Endothelial cell of umbilical vein (primary cell): ENCODE data around the gene CCSAP. TPM values are rescaled to one million over a fixed set of nuclear protein-coding genes. Genes with fewer than 3 reads are reported as not detected.

Source experiments
- BruUV-seq: library from RNA; stranded (reverse); fragments of 400-500 nt; replicated peaks from 2 replicates; lab custom pipeline; 2021; lab: Mats Ljungman, UMichigan
- CTCF ChIA-PET: fragments of 300-600, 350-600 bp; sonication (Branson Sonifier 250); formaldehyde crosslinking; loops from one replicate; lab custom pipeline; 2021; ENCODE audit warnings: antibody characterized with exemption, inconsistent platforms; lab: Charles Lee
- POLR2A ChIA-PET: fragments of 300-600, 350-600 bp; sonication (Branson Sonifier 250); formaldehyde crosslinking; loops from one replicate; lab custom pipeline; 2021; ENCODE audit warnings: antibody characterized with exemption, inconsistent platforms; lab: Charles Lee
- DNase-seq: peaks from one replicate; pipeline ENCODE4 v3.0.0-alpha.2; 2011; ENCODE audit warnings: low read depth, low spot score
- FAIRE-seq: peaks from 2 replicates; lab custom pipeline; 2011; peaks lifted over from hg19 to GRCh38; lab: Jason Lieb, UNC
- H2AFZ ChIP-seq: 2 replicates; pipeline ENCODE4 v1.6.0; 2012; ENCODE audit warnings: low read depth, low read length, control low read depth, inconsistent platforms
- H3K27ac ChIP-seq: 2 replicates; pipeline ENCODE4 v1.5.1; 2011; ENCODE audit warnings: low read depth, mild to moderate bottlenecking, control low read depth, low read length, moderate library complexity; ENCODE audit not compliant: insufficient read depth
- H3K27me3 ChIP-seq, 2 experiments: 2 replicates each; pipeline versions ENCODE4 v1.6.0 to v1.6.1; 2011; ENCODE audit warnings: low read length in 2 of 2, mixed read lengths in 1 of 2; ENCODE audit not compliant: control insufficient read depth in 2 of 2, insufficient read depth in 2 of 2
- H3K36me3 ChIP-seq, 2 experiments: 2 replicates in 1 of 2; 3 replicates in 1 of 2; pipeline ENCODE4 v1.5.1; 2011; ENCODE audit warnings: low read length in 2 of 2, mild to moderate bottlenecking in 1 of 2, moderate library complexity in 1 of 2; ENCODE audit not compliant: control insufficient read depth in 2 of 2, insufficient read depth in 2 of 2; ENCODE audit errors: extremely low read depth in 1 of 2
- H3K4me1 ChIP-seq: 3 replicates; pipeline ENCODE4 v1.5.1; 2011; ENCODE audit warnings: mild to moderate bottlenecking, low read length; ENCODE audit not compliant: control insufficient read depth, insufficient read depth; ENCODE audit errors: extremely low read depth
- H3K4me2 ChIP-seq: 2 replicates; pipeline ENCODE4 v1.6.1; 2011; ENCODE audit warnings: low read length, control low read depth, mixed read lengths; ENCODE audit not compliant: insufficient read depth
- H3K4me3 ChIP-seq, 3 experiments: fragments of 200-600 bp in 1 of 3; sonication (generic), shearing (Covaris generic) in 1 of 3; replicated peaks in 1 of 3; 2 replicates each; pipeline ENCODE4 v1.5.1; 2011 to 2016; ENCODE audit warnings: control low read depth in 3 of 3, low read length in 3 of 3, mild to moderate bottlenecking in 2 of 3, inconsistent platforms in 1 of 3, low read depth in 1 of 3, moderate library complexity in 1 of 3; ENCODE audit not compliant: insufficient read depth in 1 of 3
- H3K79me2 ChIP-seq: 2 replicates; pipeline ENCODE4 v1.6.0; 2012; ENCODE audit warnings: low read length, inconsistent platforms; ENCODE audit not compliant: control insufficient read depth, insufficient read depth
- H3K9ac ChIP-seq: replicated peaks from 2 replicates; pipeline ENCODE3; 2011; ENCODE audit warnings: low read length, control low read depth; ENCODE audit not compliant: insufficient read depth; ENCODE audit errors: extremely low read depth
- H3K9me1 ChIP-seq: replicated peaks from 3 replicates; pipeline ENCODE4 v1.6.0; 2011; ENCODE audit warnings: mild to moderate bottlenecking, low read length; ENCODE audit not compliant: control insufficient read depth, insufficient read depth; ENCODE audit errors: extremely low read depth
- H3K9me3 ChIP-seq: replicated peaks from 2 replicates; pipeline ENCODE4 v1.5.1; 2012; ENCODE audit warnings: low read length, inconsistent platforms; ENCODE audit not compliant: control insufficient read depth, insufficient read depth
- H4K20me1 ChIP-seq: replicated peaks from 2 replicates; pipeline ENCODE3; 2011; ENCODE audit warnings: mild to moderate bottlenecking, low read length; ENCODE audit not compliant: control insufficient read depth, insufficient read depth; ENCODE audit errors: extremely low read depth
- CTCF ChIP-seq, 2 donors: IDR thresholded peaks; 1 replicate in 1 of 2; 2 replicates in 1 of 2; pipeline ENCODE4 v1.5.1; 2011; ENCODE audit warnings: low read length in 2 of 2, mild to moderate bottlenecking in 2 of 2, moderate library complexity in 2 of 2, control low read depth in 1 of 2, inconsistent platforms in 1 of 2, low read depth in 1 of 2; ENCODE audit not compliant: insufficient read depth in 1 of 2; ENCODE audit errors: extremely low read depth in 1 of 2
- EZH2 ChIP-seq: IDR thresholded peaks from 2 replicates; pipeline ENCODE4 v1.6.1; 2012; ENCODE audit warnings: borderline replicate concordance, low read depth, mild to moderate bottlenecking, moderate library complexity, low read length, inconsistent platforms; ENCODE audit not compliant: severe bottlenecking
- FOS ChIP-seq: IDR thresholded peaks from 2 replicates; pipeline ENCODE4 v1.6.1; 2011; ENCODE audit warnings: mild to moderate bottlenecking, low read length, moderate library complexity, borderline replicate concordance; ENCODE audit not compliant: insufficient read depth
- GATA2 ChIP-seq: IDR thresholded peaks from 2 replicates; pipeline ENCODE4 v1.7.0; 2011; ENCODE audit warnings: low read depth, mild to moderate bottlenecking, moderate library complexity, mixed read lengths, low read length; ENCODE audit not compliant: insufficient read length, insufficient read depth
- JUN ChIP-seq: IDR thresholded peaks from 2 replicates; pipeline ENCODE4 v1.6.1; 2011; ENCODE audit warnings: borderline replicate concordance, low read depth; ENCODE audit not compliant: insufficient read length, insufficient read depth
- MAX ChIP-seq: IDR thresholded peaks from 2 replicates; pipeline ENCODE4 v1.6.1; 2011; ENCODE audit not compliant: insufficient read depth, insufficient read length
- MYC ChIP-seq: IDR thresholded peaks from one replicate; pipeline ENCODE4 v1.6.1; 2011; ENCODE audit warnings: mild to moderate bottlenecking, low read depth, low read length
- POLR2A ChIP-seq: IDR thresholded peaks from 2 replicates; pipeline ENCODE4 v1.6.1; 2012; ENCODE audit warnings: low read depth, mild to moderate bottlenecking, control low read depth, low read length
- POLR2AphosphoS5 ChIP-seq: IDR thresholded peaks from 2 replicates; pipeline ENCODE4 v1.6.1; 2012; ENCODE audit warnings: low read depth, mild to moderate bottlenecking, control low read depth, low read length, moderate library complexity; ENCODE audit not compliant: insufficient read depth
- dilution Hi-C: fragments of 300-500 bp; cut with MboI; formaldehyde crosslinking; loops from one replicate; pipeline ENCODE4 v1.15.0; 2019; ENCODE audit warnings: low sequenced_read_pairs; ENCODE audit not compliant: extremely low pct_ligation_motif_present
- intact Hi-C: fragments of 100-400 bp; cut with micrococcal nuclease; formaldehyde crosslinking; loops from one replicate; pipeline ENCODE4 v1.10.0; 2022
- polyA plus RNA-seq, 4 experiments: library from polyadenylated mRNA; depleted of rRNA in 3 of 4; stranded (reverse) in 3 of 4; unstranded in 1 of 4; fragments of >200 nt; gene quantifications; 2 replicates each; pipeline versions ENCODE4 v1.2.1 to v1.2.3, GENCODE V29; 2011 to 2012; ENCODE audit warnings: missing spikeins in 1 of 4
- total RNA-seq: library from RNA; stranded (reverse); gene quantifications from 2 replicates; pipeline ENCODE4 v1.2.3, GENCODE V29; 2021

The CCSAP gene
- total and polyA plus RNA-seq, 2 donors (not counting 3 experiments of a cell fraction or from before 2014, with no cell fraction given) = 1.3 to 5.7 TPM

- Histone ChIP-seq H3K9me1 (no peaks in the 10 kb centered on the region), H3K4me3 (no peak overlapping the region), H3K4me2 (no peak overlapping the region), H3K79me2 (no peaks in the 10 kb centered on the region), H3K36me3 (no peaks in the 10 kb centered on the region), H2AFZ (no peak overlapping the region), H3K27ac (no peak overlapping the region), H4K20me1 (no peaks in the 10 kb centered on the region), H3K9me3 (no peaks in the 10 kb centered on the region), H3K9ac (no peak overlapping the region), H3K4me1 (no peaks in the 10 kb centered on the region), H3K27me3 (peaks cover 0 to 2% of the 10 kb centered on the region in 2 experiments)
- TF ChIP-seq POLR2AphosphoS5 (no peak), MAX (no peak), EZH2 (no peak), JUN (no peak), FOS (no peak), GATA2 (no peak), MYC (no peak), POLR2A (no peak), CTCF (IDR thresholded peaks at IDR 0.05; ENCODE audit: extremely low read depth in 1 of 2, insufficient read depth in 1 of 2, low read depth in 1 of 2, low read length in 2 of 2) (no peak)
- ChIA-PET CTCF (interaction anchor here (0.8 kb wide), 1 partner anchor 18 kb away, joined by 3 read pairs; no protein-coding TSS in a partner anchor), POLR2A (no interaction called here)
- no TSS peak for BruUV-seq
- intact Hi-C loops = no loop called here
- FAIRE-seq (no peak), DNase-seq (no peak)
- dilution Hi-C loops = no loop called here
Measured at GRCh38 chr1:229349463-229350385, 6.9 kb upstream of the CCSAP start.
